KBM-7 (cell line): ENCODE measurements around the gene RNF31.

Experiments used
- DNase-seq: peaks from one replicate; pipeline ENCODE4 v3.0.0-alpha.2; 2015
- in situ Hi-C: fragments of 300-500 bp; cut with MboI; formaldehyde crosslinking; loops from 2 replicates; pipeline ENCODE4 v1.14.3; 2020; ENCODE audit warnings: low sequenced_read_pairs, low pct_unique_long_range_greater_than_20kb, mixed read lengths

RNF31 gene

GRCh38 chr14:24115422-24116127 lies 31.7 kb upstream of the RNF31 start:
- in situ Hi-C loops = no loop called here
- DNase-seq = no peak

- in situ Hi-C loops = no loop called here
- no peak for DNase-seq
These were observed 31.0 kb upstream of the RNF31 start for GRCh38 chr14:24116128-24116814.

- in situ Hi-C loops = no loop called here
- no peak for DNase-seq
These were observed 30.1 kb upstream of the RNF31 start for GRCh38 chr14:24117179-24117578.

DNA sequence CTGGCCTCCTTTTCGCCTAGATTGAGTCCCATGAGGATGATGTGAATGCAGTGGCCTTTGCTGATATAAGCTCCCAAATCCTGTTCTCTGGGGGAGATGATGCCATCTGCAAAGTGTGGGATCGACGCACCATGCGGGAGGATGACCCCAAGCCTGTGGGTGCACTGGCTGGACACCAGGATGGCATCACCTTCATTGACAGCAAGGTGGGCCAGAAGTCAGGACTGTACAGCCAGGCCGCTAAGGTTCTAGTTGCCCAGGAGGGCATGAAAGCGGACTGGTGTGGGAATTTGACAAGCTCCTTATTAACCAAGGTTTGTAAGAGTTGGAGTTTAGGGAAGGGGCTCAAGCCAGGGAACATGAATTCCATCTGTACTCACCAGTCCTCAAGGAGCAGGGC lies 27.6 kb upstream of the RNF31 start:
- in situ Hi-C loops = no loop called here
- no peak for DNase-seq

GRCh38 chr14:24121210-24121609 lies 26.1 kb upstream of the RNF31 start:
- in situ Hi-C loops = no loop called here
- no peak for DNase-seq

DNA sequence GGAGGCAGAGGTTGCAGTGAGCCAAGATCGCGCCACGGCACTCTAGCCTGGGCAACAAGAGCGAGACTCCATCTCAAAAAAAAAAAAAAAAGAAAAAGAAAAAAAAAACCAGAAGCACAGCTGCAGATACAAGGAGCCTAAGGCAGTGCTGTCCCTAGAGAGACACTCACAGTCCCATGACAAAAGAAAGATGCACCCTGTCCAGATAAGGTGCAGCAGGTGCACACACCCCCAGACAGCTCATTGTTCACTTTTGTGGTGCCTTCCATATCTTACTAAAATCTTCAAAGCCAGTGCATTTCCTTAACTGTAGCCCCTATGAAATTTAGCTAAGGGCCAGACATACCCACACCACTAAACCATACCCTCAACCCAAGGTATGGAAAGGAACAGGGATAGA lies 24.9 kb upstream of the RNF31 start:
- in situ Hi-C loops = no loop called here

DNA sequence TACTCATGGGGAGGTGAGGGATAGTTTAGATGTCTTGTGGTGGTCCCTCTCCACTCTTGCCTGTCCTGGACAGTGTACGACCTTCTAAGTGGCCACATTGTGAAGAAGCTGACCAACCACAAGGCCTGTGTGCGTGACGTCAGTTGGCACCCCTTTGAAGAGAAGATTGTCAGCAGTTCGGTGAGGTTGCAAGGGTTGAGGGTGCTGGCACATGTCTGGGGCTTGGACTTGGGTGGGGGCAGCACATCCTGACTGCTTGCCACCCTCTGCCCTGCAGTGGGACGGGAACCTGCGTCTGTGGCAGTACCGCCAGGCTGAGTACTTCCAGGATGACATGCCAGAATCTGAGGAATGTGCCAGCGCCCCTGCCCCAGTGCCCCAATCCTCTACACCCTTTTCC lies 24.4 kb upstream of the RNF31 start:
- in situ Hi-C loops = no loop called here
- no peak for DNase-seq

More for the DNA sequence above, 24.9 kb upstream of the RNF31 start:
- no peak for DNase-seq

- in situ Hi-C loops = no loop called here
- no peak for DNase-seq
These were observed 23.6 kb upstream of the RNF31 start for GRCh38 chr14:24123424-24124417.

DNA sequence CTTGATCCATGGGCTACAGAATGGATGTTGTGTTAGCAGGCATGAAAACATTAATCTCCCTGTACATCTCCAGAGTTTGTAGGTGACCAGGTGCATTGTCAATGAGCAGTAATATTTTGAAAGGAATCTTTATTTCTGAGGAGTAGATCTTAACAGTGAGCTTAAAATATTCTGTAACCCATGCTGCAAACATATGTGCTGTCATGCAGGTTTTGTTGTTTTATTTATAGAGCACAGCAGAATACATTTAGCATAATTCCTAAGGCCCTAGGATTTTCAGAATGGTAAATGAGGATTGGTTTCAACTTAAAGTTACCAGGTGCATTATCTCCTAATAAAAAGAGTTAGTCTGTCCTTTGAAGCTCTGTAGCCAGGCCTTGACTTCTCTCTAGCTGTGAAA lies 20.4 kb upstream of the RNF31 start:
- in situ Hi-C loops = no loop called here
- no peak for DNase-seq

DNA sequence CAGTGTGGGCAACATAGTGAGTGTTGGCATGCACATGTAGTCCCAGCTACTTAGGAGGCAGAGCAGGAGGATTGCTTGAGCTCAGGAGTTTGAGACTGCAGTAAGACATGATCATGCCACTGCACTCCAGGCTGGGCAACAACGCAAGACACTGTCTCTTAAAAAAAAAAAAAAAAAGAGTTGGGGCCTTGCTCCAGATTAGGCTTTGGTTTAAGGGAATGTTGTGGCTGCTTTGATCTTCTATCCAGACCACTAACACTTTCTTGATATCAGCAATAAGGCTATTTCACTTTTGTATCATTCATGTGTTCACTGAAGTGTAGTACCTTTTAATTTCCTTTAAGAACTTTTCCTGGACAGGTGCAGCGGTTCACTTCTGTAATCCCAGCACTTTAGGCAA lies 19.6 kb upstream of the RNF31 start:
- DNase-seq = no peak
- in situ Hi-C loops = no loop called here

- no peak for DNase-seq
- in situ Hi-C loops = no loop called here
These were observed 17.8 kb upstream of the RNF31 start for GRCh38 chr14:24129410-24129998.

- in situ Hi-C loops = no loop called here
- DNase-seq = no peak
These were observed 16.9 kb upstream of the RNF31 start, which contains the start of gene FITM1 for GRCh38 chr14:24130380-24130716. Gene FITM1 (plus strand): TSS chr14:24130659. CDS start chr14:24131564, 905 bp downstream.

DNA sequence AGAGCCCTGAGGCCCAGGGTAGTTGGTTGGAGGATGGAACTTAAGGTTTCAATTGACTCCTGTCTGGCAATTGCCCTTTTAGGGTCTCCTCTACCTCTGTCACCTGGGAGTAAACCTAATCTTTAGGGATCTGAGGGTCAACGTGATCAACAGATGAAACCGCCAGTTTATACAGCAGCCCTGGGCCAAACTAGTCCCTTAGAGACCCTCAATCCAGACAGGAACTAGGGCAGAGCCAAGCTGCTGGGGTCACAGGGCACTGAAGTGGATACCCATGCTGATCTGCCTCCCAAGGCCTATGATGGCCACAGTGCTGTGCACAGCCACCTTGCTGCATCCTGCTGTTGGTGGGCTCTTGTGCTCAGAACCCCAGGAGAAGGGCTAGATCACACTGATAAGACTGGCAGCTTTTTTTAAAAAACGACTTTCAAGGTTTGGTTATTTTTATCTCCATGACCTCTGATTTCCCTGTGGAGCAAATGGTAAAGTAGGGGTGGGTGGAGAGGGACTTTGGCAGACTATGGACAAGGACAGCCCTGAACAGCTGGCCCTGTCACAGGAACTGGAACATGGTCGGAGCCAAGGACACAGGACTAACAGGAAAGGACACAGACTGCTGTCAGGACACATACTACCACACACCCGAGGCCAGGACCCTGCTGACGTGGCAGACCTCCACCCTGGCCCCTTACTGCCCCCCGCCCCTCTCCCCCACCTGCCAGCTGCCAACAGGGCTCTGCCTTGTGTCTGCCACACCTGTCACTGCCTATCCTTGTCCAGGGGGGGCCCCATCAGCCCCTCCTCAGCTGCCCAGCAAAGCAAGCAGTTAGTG lies 16.4 kb upstream of the RNF31 start:
- in situ Hi-C loops = no loop called here
- no peak for DNase-seq

- no peak for DNase-seq
- in situ Hi-C loops = no loop called here
These were observed 15.7 kb upstream of the RNF31 start for GRCh38 chr14:24131549-24131966.

GRCh38 chr14:24132061-24132685 lies 15.1 kb upstream of the RNF31 start:
- in situ Hi-C loops = no loop called here
- DNase-seq = no peak

DNA sequence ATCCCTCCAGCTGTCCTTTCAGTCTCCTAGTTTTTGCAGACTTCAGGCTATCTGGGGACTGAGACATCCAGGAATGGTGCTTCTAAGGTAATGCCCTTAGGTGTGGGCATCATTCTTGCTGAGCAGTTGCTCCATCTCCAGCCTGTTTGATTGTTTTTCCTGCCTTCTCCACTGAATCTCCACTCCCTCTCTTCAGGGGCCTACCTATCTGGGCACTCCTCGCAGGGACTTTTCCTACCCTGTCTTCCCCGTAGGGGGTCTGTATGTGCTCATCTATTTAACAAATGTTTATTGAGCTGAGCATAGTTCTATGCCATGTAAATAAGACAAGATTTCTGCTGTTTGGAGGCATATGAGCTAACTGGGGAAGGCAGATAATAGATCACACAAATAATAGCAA lies 14.3 kb upstream of the RNF31 start:
- DNase-seq = no peak
- in situ Hi-C loops = no loop called here

DNA sequence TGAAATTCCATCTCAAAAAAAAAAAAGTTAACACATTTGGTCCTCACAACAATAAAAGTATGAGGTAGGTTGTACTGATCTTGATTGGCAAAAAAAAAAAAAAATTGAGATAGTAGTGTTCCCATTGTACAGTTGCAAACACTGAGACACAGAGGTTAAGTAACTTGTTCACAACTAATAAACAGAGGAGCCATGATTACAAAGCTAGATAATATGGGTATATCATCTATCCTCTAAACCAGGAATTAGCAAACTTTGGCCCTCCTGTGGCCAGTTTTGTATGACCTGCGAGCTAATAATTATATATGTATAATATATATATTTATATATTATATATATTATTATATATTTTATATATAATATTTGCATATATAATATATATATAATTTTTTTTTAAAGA lies 13.6 kb upstream of the RNF31 start:
- DNase-seq = no peak
- in situ Hi-C loops = no loop called here

DNA sequence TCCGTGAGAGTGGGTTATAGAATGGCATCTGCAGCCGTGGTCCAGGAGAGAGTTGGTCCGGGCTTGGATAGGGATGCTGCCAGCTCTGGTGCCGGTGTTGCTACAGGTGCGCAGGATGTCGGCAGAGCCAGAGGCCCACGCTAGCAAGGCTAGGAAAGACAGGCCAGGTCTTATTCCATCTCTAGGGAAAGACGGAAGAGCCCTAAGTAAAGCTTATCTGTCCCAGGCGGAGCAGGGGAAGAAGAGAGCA lies 11.8 kb upstream of the RNF31 start:
- DNase-seq = no peak
- in situ Hi-C loops = no loop called here
